ENCODE measurements around the gene RNF150. TPM values are rescaled to one million over a fixed set of nuclear protein-coding genes. Genes with fewer than 3 reads are reported as not detected.

The RNF150 gene
- total RNA-seq, 2 donors from 2014 or later = 11.7 to 12.3 TPM

DNA sequence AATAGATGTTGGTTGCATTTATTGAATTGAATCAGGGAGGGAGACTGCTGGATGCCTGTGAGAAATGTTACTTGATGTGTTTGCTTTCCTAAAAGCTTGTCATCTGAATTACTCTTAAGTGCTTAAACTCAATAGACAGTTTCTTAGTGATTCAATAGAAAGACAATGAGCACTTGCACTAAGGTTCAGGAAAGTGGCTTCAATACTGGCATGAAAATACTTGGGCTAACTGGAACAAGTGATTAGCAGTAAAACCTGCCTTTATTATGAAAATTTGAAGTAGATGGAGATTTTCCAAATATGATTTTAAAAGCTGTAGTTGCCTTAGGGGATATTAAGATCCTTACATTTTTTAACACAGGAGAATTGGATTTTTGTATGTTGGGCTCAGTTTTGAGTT lies 123.3 kb downstream of the RNF150 start:
- Histone ChIP-seq H3K27ac (no peak overlapping the region), H3K36me3 (no peaks in the 10 kb centered on the region), H3K9me3 (no peaks in the 10 kb centered on the region), H3K4me1 (replicated peaks) (no peaks in the 10 kb centered on the region), H3K4me3 (no peak overlapping the region), H3K27me3 (replicated peaks; ENCODE audit: insufficient read depth) (no peaks in the 10 kb centered on the region)
- DNase-seq (ENCODE audit: low spot score) = no peak
- TF ChIP-seq POLR2AphosphoS5 (IDR thresholded peaks at IDR 0.05) = no peak
- TF ChIP-seq, protein P1, sequence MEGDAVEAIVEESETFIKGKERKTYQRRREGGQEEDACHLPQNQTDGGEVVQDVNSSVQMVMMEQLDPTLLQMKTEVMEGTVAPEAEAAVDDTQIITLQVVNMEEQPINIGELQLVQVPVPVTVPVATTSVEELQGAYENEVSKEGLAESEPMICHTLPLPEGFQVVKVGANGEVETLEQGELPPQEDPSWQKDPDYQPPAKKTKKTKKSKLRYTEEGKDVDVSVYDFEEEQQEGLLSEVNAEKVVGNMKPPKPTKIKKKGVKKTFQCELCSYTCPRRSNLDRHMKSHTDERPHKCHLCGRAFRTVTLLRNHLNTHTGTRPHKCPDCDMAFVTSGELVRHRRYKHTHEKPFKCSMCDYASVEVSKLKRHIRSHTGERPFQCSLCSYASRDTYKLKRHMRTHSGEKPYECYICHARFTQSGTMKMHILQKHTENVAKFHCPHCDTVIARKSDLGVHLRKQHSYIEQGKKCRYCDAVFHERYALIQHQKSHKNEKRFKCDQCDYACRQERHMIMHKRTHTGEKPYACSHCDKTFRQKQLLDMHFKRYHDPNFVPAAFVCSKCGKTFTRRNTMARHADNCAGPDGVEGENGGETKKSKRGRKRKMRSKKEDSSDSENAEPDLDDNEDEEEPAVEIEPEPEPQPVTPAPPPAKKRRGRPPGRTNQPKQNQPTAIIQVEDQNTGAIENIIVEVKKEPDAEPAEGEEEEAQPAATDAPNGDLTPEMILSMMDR (IDR thresholded peaks at IDR 0.05) = no peak
- no peak for TF ChIP-seq POLR2A (IDR thresholded peaks at IDR 0.05)
- intact Hi-C loops (cut with DNase I) = no loop called here

DNA sequence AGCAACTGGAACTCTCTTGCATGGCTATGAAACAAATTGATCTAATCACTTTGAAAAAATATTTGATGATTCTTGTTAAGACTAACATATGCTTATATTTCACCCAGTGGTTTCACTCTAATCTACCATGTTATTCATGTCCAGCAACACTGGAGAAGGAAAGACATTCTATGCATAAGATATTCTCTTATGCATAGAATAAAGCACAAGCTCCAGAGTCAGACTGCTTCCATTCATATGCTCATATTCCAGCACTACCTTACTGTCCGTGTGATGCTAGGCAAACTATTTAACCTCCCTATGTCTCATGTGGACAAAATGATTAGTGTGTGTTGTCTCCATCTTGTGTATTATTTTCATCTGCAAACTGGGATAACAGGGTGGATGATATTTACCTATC lies 124.1 kb downstream of the RNF150 start:
- no peak overlapping the region for H3K27ac ChIP-seq
- no peaks in the 10 kb centered on the region for H3K36me3 ChIP-seq
- no peaks in the 10 kb centered on the region for H3K27me3 ChIP-seq (replicated peaks; ENCODE audit: insufficient read depth)
- H3K9me3 ChIP-seq = no peaks in the 10 kb centered on the region
- DNase-seq (ENCODE audit: low spot score) = no peak
- H3K4me1 ChIP-seq (replicated peaks) = no peaks in the 10 kb centered on the region
- TF ChIP-seq POLR2A (IDR thresholded peaks at IDR 0.05) (no peak), POLR2AphosphoS5 (IDR thresholded peaks at IDR 0.05) (no peak)
- H3K4me3 ChIP-seq = no peak overlapping the region
- WGBS = 95% methylated on average over 1 of the region's 1 CpG
- intact Hi-C loops (cut with DNase I) = no loop called here

DNA sequence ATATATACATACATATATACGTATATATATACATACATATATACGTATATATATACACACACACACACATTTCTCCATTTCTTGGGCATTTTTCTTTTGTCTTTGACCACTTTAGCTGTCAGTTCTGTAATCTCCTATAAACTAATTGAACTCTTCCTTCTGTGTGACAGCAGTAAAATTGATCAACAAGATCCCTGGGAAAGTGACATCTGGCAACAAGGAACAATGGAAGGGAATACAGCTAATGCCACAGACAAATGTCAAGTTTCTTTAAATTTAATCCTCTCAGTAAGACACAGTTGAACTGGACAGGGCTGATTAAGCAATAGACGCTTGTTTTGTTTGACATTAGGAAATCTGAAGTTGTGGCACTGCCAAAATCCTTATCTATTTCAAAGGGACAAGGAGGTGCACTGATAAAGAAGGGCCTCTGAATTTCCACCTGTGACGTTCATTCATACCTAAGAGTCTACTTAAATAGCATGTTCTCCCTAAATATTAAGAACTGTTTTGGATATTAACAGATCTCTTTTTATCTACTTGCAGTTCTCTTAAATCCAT lies 126.9 kb downstream of the RNF150 start:
- DNase-seq (ENCODE audit: low spot score) = no peak
- Histone ChIP-seq H3K36me3 (no peaks in the 10 kb centered on the region), H3K27me3 (replicated peaks; ENCODE audit: insufficient read depth) (no peaks in the 10 kb centered on the region), H3K4me1 (replicated peaks) (no peaks in the 10 kb centered on the region), H3K27ac (no peak overlapping the region), H3K9me3 (no peaks in the 10 kb centered on the region), H3K4me3 (no peak overlapping the region)
- WGBS = 77% methylated on average over 4 of the region's 4 CpGs
- intact Hi-C loops (cut with DNase I) = no loop called here
- no peak for TF ChIP-seq POLR2AphosphoS5 (IDR thresholded peaks at IDR 0.05)
- TF ChIP-seq, protein P1 (IDR thresholded peaks at IDR 0.05) = no peak
- no peak for TF ChIP-seq POLR2A (IDR thresholded peaks at IDR 0.05)

DNA sequence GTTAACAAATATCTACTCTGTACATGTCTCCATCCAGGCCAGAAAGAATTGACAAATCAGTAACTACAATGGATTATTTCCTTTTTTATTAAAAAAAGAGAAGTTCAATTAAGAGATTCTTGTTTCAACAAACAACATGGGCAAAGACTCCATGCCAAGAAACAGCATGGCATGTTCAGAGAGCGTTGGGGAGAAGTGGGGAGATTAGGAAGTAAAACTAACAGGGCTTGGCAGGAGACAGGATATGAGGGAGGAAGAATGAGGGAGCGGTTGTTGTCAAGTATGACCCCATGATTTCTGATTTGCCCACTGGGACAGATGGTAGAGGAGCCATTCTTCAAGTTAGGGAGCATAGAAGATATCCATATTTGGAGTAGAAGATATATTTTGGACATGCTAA lies 128.4 kb downstream of the RNF150 start:
- no peak for TF ChIP-seq POLR2AphosphoS5 (IDR thresholded peaks at IDR 0.05)
- WGBS = 82% methylated on average over 2 of the region's 2 CpGs
- H3K4me1 ChIP-seq (replicated peaks) = no peaks in the 10 kb centered on the region
- H3K27me3 ChIP-seq (replicated peaks; ENCODE audit: insufficient read depth) = no peaks in the 10 kb centered on the region
- no peak overlapping the region for H3K27ac ChIP-seq
- H3K9me3 ChIP-seq = no peaks in the 10 kb centered on the region
- no peak for DNase-seq (ENCODE audit: low spot score)
- no peaks in the 10 kb centered on the region for H3K36me3 ChIP-seq
- no peak overlapping the region for H3K4me3 ChIP-seq
- intact Hi-C loops (cut with DNase I) = no loop called here

DNA sequence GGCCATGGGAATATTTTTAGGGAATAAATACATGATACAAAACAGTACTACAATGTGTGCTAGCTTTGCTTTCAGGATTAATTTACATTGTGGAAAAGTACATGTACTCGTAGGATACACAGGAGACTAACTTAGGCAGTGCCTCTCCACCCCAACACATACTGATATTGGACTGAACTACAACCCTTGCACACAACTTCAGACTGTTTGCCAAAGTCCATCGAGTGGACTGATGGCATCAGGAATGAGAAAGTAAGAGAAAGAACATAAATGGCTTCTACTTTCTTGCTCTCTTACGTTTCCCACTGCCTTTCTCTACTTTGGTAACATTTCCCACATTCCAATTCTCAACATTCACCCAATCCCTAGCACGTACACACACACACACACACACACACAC lies 130.1 kb downstream of the RNF150 start:
- 88% methylated on average over 4 of the region's 4 CpGs for WGBS
- Histone ChIP-seq H3K9me3 (no peaks in the 10 kb centered on the region), H3K27ac (no peak overlapping the region)

DNA sequence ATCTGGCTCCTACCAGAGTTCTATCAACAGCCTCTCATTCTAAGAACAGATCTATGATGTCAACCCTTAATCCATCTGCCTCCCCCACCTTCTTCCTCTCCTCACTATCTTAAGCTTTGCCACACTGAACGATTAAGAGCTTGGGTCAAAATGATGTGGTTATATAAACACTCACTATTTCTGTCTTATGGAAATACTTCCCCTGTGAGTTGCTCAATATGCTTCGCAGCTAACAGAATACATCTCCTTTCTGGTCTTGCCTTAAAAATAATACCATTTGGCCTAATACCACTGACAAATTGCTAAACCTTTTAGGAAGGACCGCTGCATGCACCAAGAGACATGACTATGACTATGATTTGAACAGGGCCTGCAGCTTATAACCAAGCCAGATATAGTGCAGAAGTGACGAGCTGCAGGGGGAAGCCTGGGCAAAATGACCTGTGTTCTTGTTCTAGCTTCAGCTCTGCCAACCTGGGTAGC lies 130.9 kb downstream of the RNF150 start:
- intact Hi-C loops (cut with DNase I) = no loop called here
- H3K27me3 ChIP-seq (replicated peaks; ENCODE audit: insufficient read depth) = no peaks in the 10 kb centered on the region
- no peak for DNase-seq (ENCODE audit: low spot score)
- H3K4me3 ChIP-seq = no peak overlapping the region
- H3K27ac ChIP-seq = no peak overlapping the region
- 66% methylated on average over 4 of the region's 4 CpGs for WGBS
- no peaks in the 10 kb centered on the region for H3K4me1 ChIP-seq (replicated peaks)
- no peak for TF ChIP-seq POLR2AphosphoS5 (IDR thresholded peaks at IDR 0.05)
- TF ChIP-seq POLR2A (IDR thresholded peaks at IDR 0.05) = no peak
- TF ChIP-seq, protein P1 (IDR thresholded peaks at IDR 0.05) = no peak
- H3K9me3 ChIP-seq = no peaks in the 10 kb centered on the region
- H3K36me3 ChIP-seq = no peaks in the 10 kb centered on the region

More for the DNA sequence above, 130.1 kb downstream of the RNF150 start:
- no peak for DNase-seq (ENCODE audit: low spot score)
- intact Hi-C loops (cut with DNase I) = no loop called here
- TF ChIP-seq, protein P1 (IDR thresholded peaks at IDR 0.05) = no peak
- TF ChIP-seq POLR2AphosphoS5 (IDR thresholded peaks at IDR 0.05) (no peak), POLR2A (IDR thresholded peaks at IDR 0.05) (no peak)
- Histone ChIP-seq H3K36me3 (no peaks in the 10 kb centered on the region), H3K27me3 (replicated peaks; ENCODE audit: insufficient read depth) (no peaks in the 10 kb centered on the region), H3K4me1 (replicated peaks) (no peaks in the 10 kb centered on the region), H3K4me3 (no peak overlapping the region)
